ENCODE data around the gene CCNC. TPM values are rescaled to one million over a fixed set of nuclear protein-coding genes. Genes with fewer than 3 reads are reported as not detected.

Gene CCNC
- total RNA-seq, 1 donor from 2014 or later = 15.1 TPM

GRCh38 chr6:99607416-99608036 lies 39.1 kb upstream of the CCNC start:
- no peak overlapping the region for H3K27ac ChIP-seq (replicated peaks)
- H3K4me3 ChIP-seq = no peak overlapping the region
- H3K4me1 ChIP-seq = peaks cover 45% of the 10 kb centered on the region
- TF ChIP-seq CTCF (IDR thresholded peaks at IDR 0.05; ENCODE audit: borderline replicate concordance) = no peak
- intact Hi-C loops (cut with micrococcal nuclease) = no loop called here
- peaks cover 100% of the 10 kb centered on the region for H3K27me3 ChIP-seq (ENCODE audit: low read depth)
- H3K9me3 ChIP-seq (replicated peaks) = no peaks in the 10 kb centered on the region
- no peak for DNase-seq
- H3K36me3 ChIP-seq = no peaks in the 10 kb centered on the region

- Histone ChIP-seq H3K27me3 (ENCODE audit: low read depth) (peaks cover 100% of the 10 kb centered on the region), H3K4me3 (no peak within 1 kb of the TSS), H3K9me3 (replicated peaks) (no peaks in the 10 kb centered on the region), H3K27ac (replicated peaks) (no peak within 1 kb of the TSS), H3K36me3 (no peaks in the 10 kb centered on the region), H3K4me1 (peaks cover 46% of the 10 kb centered on the region)
- intact Hi-C loops (cut with micrococcal nuclease) = no loop called here
- no peak for TF ChIP-seq CTCF (IDR thresholded peaks at IDR 0.05; ENCODE audit: borderline replicate concordance)
- no peak for DNase-seq
Observed at GRCh38 chr6:99606656-99607415, 38.4 kb upstream of the CCNC start, which contains the start of gene PRDM13. Gene PRDM13 (plus strand): TSS chr6:99606833. CDS start chr6:99607035, 202 bp downstream.

GRCh38 chr6:99605911-99606655 lies 37.6 kb upstream of the CCNC start:
- Histone ChIP-seq H3K27ac (replicated peaks) (no peak overlapping the region), H3K27me3 (ENCODE audit: low read depth) (peaks cover 100% of the 10 kb centered on the region), H3K4me3 (no peak overlapping the region), H3K9me3 (replicated peaks) (no peaks in the 10 kb centered on the region), H3K36me3 (no peaks in the 10 kb centered on the region), H3K4me1 (peaks cover 46% of the 10 kb centered on the region)
- TF ChIP-seq CTCF (IDR thresholded peaks at IDR 0.05; ENCODE audit: borderline replicate concordance) = no peak
- no peak for DNase-seq
- intact Hi-C loops (cut with micrococcal nuclease) = no loop called here

DNA sequence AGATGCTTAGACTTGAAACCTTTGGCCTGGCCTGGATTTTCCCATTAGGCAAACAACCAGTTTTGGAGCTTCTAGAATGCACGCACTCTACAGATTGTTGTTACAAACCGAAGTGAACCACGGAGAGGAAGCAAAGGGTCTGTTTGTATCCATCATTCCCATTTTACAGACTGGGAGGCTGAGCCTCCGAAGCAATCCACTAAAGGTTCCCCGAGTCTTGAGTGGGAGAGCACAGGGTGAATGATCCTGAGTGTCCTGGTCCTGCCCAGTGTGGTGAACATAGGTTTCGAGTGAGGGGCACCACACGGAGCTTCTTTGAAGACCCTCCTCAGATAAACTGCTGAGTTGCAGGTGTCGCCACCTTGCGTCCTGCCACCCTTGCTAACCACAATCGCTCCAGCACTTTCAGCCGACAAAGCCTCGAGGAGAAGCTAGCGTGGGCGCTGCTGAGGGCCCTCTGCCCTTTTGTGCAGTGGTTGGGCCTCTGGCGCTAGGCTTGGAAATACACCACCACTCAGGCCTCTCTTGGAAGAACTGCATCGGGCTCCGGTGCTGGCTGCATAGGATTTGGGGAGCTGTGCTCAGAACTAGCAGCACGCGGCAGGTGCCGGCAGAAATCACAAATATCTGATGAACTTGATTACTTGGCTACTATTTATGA lies 36.7 kb upstream of the CCNC start:
- Histone ChIP-seq H3K9me3 (replicated peaks) (no peaks in the 10 kb centered on the region), H3K36me3 (no peaks in the 10 kb centered on the region), H3K27ac (replicated peaks) (no peak overlapping the region), H3K4me3 (no peak overlapping the region), H3K27me3 (ENCODE audit: low read depth) (peaks cover 100% of the 10 kb centered on the region), H3K4me1 (peaks cover 46% of the 10 kb centered on the region)
- intact Hi-C loops (cut with micrococcal nuclease) = no loop called here
- no peak for DNase-seq
- no peak for TF ChIP-seq CTCF (IDR thresholded peaks at IDR 0.05; ENCODE audit: borderline replicate concordance)
